OCI-LY3 (cell line): ENCODE measurements around the gene RFTN1.

ENCODE experiments used
- EZH2phosphoT487 ChIP-seq: fragments of 200-600 bp; shearing (Covaris generic); IDR thresholded peaks from 2 replicates; pipeline ENCODE4 v1.6.1; 2018; ENCODE audit warnings: antibody characterized with exemption, mixed run types, low read depth
- TF ChIP-seq, protein P1 (sequence below): fragments of 200-600, 300-600 bp; sonication (generic); IDR thresholded peaks from 2 replicates; pipeline ENCODE4 v1.5.1; 2014; ENCODE audit warnings: antibody characterized with exemption, low read length, low read depth

DNA sequence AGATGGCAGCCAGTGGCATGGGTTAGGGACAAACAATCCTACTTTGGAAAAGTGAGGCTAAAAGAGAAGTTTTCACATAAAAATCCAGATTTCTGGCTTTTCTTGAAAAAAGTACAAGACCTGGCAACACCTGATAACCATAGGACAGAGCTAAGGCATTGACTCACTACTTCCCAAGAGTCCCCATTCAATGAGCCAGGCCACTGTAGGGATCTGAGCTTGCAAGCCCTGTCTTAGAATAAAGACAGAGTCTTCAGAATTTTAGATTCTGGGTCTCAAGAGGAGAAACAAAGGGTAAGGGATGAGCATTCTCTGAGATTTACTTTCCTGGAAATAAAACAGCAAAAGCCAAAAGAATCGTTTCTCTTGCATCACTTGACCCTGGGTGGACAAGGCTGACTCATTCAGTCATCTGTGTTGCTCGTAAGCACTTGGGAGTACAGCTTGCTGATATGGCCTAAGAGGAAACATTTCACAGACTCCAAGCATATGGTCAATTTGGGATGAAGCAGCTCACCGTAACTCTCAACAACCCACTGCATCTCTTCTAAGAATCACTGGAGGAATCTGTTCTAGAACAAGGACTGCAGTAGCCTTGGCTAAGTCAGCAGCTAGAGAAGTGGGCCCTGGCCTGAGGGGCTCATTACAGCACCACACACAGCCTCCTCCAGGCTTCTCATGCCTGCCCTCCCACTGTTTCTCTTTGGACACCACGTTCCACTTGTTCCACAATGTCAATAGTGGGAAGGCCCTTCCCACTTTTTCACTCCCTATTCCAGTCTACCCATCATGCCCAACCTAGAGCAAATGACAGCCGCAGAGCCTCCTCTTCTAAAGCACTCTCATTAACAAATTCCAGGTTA lies 86.2 kb downstream of the RFTN1 start:
- TF ChIP-seq, protein P1, sequence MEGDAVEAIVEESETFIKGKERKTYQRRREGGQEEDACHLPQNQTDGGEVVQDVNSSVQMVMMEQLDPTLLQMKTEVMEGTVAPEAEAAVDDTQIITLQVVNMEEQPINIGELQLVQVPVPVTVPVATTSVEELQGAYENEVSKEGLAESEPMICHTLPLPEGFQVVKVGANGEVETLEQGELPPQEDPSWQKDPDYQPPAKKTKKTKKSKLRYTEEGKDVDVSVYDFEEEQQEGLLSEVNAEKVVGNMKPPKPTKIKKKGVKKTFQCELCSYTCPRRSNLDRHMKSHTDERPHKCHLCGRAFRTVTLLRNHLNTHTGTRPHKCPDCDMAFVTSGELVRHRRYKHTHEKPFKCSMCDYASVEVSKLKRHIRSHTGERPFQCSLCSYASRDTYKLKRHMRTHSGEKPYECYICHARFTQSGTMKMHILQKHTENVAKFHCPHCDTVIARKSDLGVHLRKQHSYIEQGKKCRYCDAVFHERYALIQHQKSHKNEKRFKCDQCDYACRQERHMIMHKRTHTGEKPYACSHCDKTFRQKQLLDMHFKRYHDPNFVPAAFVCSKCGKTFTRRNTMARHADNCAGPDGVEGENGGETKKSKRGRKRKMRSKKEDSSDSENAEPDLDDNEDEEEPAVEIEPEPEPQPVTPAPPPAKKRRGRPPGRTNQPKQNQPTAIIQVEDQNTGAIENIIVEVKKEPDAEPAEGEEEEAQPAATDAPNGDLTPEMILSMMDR, result no peak
- no peak for TF ChIP-seq EZH2phosphoT487
